IPS DF 6.9 (cell line): ENCODE results near the gene LRRC75A.

Experiments
- DNase-seq: peaks from one replicate; pipeline ENCODE4 v3.0.0-alpha.2; 2013; ENCODE audit warnings: low read depth, low spot score
- H3K27ac ChIP-seq: one replicate; pipeline ENCODE4 v1.5.1; 2013; ENCODE audit warnings: low read length, control low read depth
- H3K27me3 ChIP-seq: 2 replicates; pipeline ENCODE4 v1.6.1; 2013; ENCODE audit warnings: mild to moderate bottlenecking, low read length; ENCODE audit not compliant: control insufficient read depth, insufficient read depth
- H3K36me3 ChIP-seq: 2 replicates; pipeline ENCODE4 v1.6.1; 2013; ENCODE audit warnings: low read length; ENCODE audit not compliant: control insufficient read depth, insufficient read depth
- H3K4me1 ChIP-seq: 2 replicates; pipeline ENCODE4 v1.6.1; 2013; ENCODE audit warnings: low read length; ENCODE audit not compliant: control insufficient read depth, insufficient read depth
- H3K4me3 ChIP-seq: 2 replicates; pipeline ENCODE4 v1.5.1; 2013; ENCODE audit warnings: mild to moderate bottlenecking, low read length
- H3K9me3 ChIP-seq: 2 replicates; pipeline ENCODE4 v1.6.1; 2013; ENCODE audit warnings: low read length, inconsistent platforms; ENCODE audit not compliant: control insufficient read depth, insufficient read depth
- WGBS: extraction: QIAGEN DNeasy Blood & Tissue Kit; methylation state at CpG from one replicate; pipeline ENCODE4 v1.1.7; 2013; ENCODE audit warnings: mixed read lengths, missing lambda C conversion rate; ENCODE audit not compliant: insufficient read length, insufficient coverage; 5-methylcytosine and 5-hydroxymethylcytosine counted together

Gene LRRC75A

DNA sequence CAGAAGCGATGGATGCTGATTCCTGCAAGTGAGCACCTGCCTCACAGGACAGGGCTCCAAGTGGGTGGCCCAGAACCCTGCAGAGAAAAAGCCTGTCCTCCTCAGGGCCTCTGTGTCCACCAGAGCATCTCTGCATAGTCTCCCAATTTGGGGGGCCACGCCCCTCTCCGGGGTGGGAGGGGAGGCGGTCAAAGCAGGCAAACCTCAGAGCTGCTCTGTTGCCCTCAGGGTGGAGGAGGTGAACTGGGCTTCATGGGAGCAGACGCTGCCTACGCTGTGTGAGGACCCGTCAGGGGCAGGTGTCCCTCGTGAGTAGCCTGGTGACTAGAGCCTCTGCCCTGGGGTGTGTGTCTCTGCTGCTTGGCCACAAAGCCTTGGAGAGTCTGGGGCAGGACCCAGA lies 57.3 kb downstream of the LRRC75A start:
- Histone ChIP-seq H3K4me3 (no peak overlapping the region), H3K27me3 (no peaks in the 10 kb centered on the region), H3K36me3 (0 out of 2 replicates have a peak, but pooled peaks cover 3% of the 10 kb centered on the region), H3K27ac (no peak overlapping the region), H3K9me3 (no peaks in the 10 kb centered on the region), H3K4me1 (peaks cover 5% of the 10 kb centered on the region; the same call in 1 of the 2 replicates)
- DNase-seq, result no peak
- no CpG with 5 or more reads among the region's 8 CpGs for WGBS

- H3K36me3 ChIP-seq, result no peaks in the 10 kb centered on the region
- H3K4me1 ChIP-seq, result peaks cover 5% of the 10 kb centered on the region; the same call in 1 of the 2 replicates
- no CpG with 5 or more reads among the region's 5 CpGs for WGBS
- no peak for DNase-seq
- no peak overlapping the region for H3K27ac ChIP-seq
- no peaks in the 10 kb centered on the region for H3K27me3 ChIP-seq
- no peak overlapping the region; the same call in 1 of the 2 replicates for H3K4me3 ChIP-seq
- H3K9me3 ChIP-seq, result no peaks in the 10 kb centered on the region
These were observed 58.5 kb downstream of the LRRC75A start for GRCh38 chr17:16433514-16433913.

- no peaks in the 10 kb centered on the region for H3K9me3 ChIP-seq
- WGBS, result no CpG with 5 or more reads among the region's 15 CpGs
These were observed 60.0 kb downstream of the LRRC75A start for GRCh38 chr17:16432017-16432416.

GRCh38 chr17:16430650-16431049 lies 61.3 kb downstream of the LRRC75A start:
- DNase-seq, result no peak
- no peaks in the 10 kb centered on the region for H3K36me3 ChIP-seq
- no peak overlapping the region for H3K4me3 ChIP-seq
- no peaks in the 10 kb centered on the region for H3K27me3 ChIP-seq
- H3K4me1 ChIP-seq, result peaks cover 5% of the 10 kb centered on the region; the same call in 1 of the 2 replicates
- no peaks in the 10 kb centered on the region for H3K9me3 ChIP-seq
- H3K27ac ChIP-seq, result no peak overlapping the region
- no CpG with 5 or more reads among the region's 6 CpGs for WGBS

More at GRCh38 chr17:16432017-16432416, 60.0 kb downstream of the LRRC75A start:
- Histone ChIP-seq H3K4me3 (no peak overlapping the region), H3K27ac (no peak overlapping the region), H3K4me1 (peaks cover 5% of the 10 kb centered on the region; the same call in 1 of the 2 replicates), H3K27me3 (no peaks in the 10 kb centered on the region), H3K36me3 (no peaks in the 10 kb centered on the region)
- DNase-seq, result no peak

DNA sequence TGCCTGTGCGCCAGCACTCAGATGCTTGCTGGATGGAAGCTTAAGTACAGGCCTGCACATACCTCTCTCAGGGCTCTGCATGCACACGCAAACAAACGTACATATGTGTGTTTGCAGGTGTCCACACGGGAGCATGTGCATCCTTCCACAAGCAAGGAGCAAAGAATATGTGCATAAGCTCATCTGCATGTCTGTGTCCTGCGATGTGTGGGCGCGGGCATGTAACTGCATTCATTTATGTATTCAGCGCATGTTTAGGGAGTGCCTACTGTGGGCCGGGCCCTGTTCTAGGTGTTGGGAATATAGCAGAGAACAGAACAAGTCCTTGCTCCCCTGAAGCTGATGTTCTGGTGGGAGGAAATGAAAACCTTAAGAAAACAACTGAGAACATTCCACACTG lies 62.9 kb downstream of the LRRC75A start:
- no peaks in the 10 kb centered on the region for H3K36me3 ChIP-seq
- no peak for DNase-seq
- no peaks in the 10 kb centered on the region for H3K9me3 ChIP-seq
- H3K4me1 ChIP-seq, result no peaks in the 10 kb centered on the region
- no CpG with 5 or more reads among the region's 9 CpGs for WGBS
- no peak overlapping the region for H3K4me3 ChIP-seq
- H3K27me3 ChIP-seq, result no peaks in the 10 kb centered on the region
- no peak overlapping the region for H3K27ac ChIP-seq

DNA sequence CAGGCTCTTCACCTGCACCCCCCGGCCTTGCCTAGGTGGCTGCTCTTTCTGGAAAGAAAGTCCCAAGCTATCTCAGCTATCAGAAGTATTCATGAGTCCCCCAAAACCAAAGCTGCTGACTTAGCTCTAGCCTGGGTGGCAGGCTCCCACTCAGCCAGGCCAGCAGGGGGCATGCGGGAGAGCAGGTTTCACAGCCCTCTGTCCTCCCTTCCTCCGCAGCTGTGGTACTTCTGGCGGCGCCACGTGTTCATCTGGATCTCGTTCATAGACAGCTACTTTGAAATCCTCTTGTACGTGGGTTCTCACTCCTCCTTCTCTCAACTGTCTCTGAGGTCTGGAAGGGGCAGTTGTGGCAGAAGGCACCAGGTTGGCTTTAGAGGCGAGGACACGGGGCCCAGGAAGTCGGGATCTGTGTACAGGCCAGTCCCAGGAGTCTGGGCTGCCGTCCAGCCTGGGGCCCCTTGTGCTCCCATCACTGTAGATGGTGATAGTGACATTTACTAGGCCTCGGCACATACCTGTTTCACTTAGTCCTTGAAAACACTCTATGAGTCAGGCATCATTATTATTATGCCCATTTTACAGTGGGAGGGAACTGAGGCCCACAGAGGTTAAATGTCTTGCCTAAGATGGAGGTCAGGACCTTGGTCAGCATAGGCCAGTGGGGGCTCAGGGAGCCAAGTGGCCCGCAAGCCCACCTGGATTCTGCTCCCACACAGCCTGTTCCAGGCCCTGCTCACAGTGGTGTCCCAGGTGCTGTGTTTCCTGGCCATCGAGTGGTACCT lies 63.7 kb downstream of the LRRC75A start:
- no peak overlapping the region for H3K27ac ChIP-seq

DNA sequence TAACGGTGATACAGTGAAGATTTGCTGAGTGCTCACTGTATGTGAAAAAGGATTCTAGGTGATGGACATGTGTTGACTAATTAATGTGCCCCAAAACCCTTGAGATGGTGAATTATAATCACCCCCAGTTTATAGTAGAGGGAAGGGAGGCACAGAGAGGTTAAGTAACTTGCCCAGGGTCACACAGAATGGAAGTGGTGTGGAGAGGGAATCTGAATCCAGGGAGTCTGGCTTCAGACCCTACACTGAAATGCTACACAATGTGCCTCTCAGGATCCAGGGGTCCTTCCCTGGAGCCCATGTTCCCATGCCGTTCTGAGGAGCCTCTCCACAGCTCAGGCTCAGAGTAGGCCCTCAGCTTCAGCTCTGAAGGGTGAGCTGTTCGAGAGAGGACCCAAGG lies 65.0 kb downstream of the LRRC75A start:
- WGBS, result no CpG with 5 or more reads among the region's 3 CpGs
- no peak for DNase-seq
- H3K27ac ChIP-seq, result no peak overlapping the region
- no peaks in the 10 kb centered on the region for H3K4me1 ChIP-seq
- H3K27me3 ChIP-seq, result no peaks in the 10 kb centered on the region
- no peak overlapping the region for H3K4me3 ChIP-seq
- no peaks in the 10 kb centered on the region for H3K9me3 ChIP-seq
- no peaks in the 10 kb centered on the region for H3K36me3 ChIP-seq

More for the DNA sequence above, 63.7 kb downstream of the LRRC75A start:
- Histone ChIP-seq H3K36me3 (no peaks in the 10 kb centered on the region), H3K4me1 (no peaks in the 10 kb centered on the region), H3K27me3 (no peaks in the 10 kb centered on the region), H3K9me3 (no peaks in the 10 kb centered on the region), H3K4me3 (no peak overlapping the region)
- no CpG with 5 or more reads among the region's 15 CpGs for WGBS
- DNase-seq, result no peak

DNA sequence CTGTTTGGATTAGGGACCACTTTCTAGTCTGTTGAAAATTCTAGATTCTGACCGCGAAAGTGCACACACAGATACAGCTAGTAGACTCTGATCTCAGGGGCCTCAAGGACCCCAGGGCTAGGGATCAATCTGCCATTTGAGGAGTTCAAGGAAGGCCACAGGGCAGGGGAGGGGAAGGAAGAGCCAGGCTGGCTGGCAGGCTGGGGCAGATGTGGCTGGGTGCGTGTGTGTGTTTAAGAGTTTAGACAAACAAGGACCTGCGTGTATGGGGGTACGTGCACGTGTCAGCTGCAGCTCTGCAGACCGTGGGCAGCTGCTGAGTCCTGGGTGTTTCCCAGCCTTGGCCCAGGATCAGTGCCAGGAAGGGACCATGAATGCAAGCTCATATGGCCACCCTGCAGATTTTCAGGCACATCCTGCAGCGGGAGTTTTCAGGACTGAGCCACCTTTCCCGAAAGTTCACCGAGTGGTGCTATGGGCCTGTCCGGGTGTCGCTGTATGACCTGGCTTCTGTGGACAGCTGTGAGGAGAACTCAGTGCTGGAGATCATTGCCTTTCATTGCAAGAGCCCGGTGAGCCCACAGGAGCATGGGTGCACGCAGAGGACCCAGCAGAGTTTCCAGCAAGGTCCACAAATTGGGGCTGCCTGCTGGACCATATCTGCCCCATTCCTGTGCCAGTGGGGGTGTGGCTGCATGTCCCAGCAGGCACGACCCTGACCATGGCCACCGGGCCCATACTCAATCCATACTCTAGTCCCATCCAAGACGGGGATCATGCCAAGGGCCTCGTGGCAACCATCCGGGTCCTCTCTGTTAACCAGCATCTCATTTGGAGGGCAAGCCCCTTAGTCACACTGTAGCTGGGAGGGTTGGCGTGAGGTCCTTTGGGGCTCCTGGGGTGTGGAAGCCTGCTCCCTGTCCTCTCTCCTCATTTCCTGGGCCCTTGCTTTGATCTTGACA lies 66.0 kb downstream of the LRRC75A start:
- Histone ChIP-seq H3K9me3 (no peaks in the 10 kb centered on the region), H3K36me3 (no peaks in the 10 kb centered on the region), H3K4me1 (no peaks in the 10 kb centered on the region), H3K27ac (no peak overlapping the region), H3K27me3 (no peaks in the 10 kb centered on the region), H3K4me3 (no peak overlapping the region)
- no peak for DNase-seq
- WGBS, result no CpG with 5 or more reads among the region's 20 CpGs

GRCh38 chr17:16425202-16425601 lies 66.8 kb downstream of the LRRC75A start:
- no peak overlapping the region for H3K4me3 ChIP-seq
- H3K27ac ChIP-seq, result no peak overlapping the region
- H3K27me3 ChIP-seq, result no peaks in the 10 kb centered on the region
- H3K4me1 ChIP-seq, result no peaks in the 10 kb centered on the region
- H3K36me3 ChIP-seq, result no peaks in the 10 kb centered on the region
- DNase-seq, result no peak
- no peaks in the 10 kb centered on the region for H3K9me3 ChIP-seq
- WGBS, result no CpG with 5 or more reads among the region's 6 CpGs

DNA sequence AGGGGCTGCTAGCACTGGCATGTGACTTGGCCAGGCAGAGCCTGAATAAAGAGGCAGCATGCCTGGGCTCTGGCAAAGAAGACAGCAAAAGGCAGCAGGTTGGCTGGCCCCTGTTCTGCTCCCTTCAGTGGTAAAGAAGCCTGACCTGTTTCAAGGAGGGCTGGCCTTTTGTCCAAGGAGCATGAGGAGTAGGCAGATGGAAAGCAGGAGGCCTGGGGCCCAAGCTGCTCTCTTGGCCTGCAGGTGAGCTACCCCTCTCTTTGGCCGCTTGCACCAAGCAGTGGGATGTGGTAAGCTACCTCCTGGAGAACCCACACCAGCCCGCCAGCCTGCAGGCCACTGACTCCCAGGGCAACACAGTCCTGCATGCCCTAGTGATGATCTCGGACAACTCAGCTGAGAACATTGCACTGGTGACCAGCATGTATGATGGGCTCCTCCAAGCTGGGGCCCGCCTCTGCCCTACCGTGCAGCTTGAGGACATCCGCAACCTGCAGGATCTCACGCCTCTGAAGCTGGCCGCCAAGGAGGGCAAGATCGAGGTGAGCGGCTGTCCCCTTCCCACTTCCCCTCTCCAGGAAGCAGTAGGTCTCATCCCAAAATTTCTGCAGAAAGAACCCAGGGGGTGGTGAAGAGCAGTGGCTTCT lies 68.6 kb downstream of the LRRC75A start:
- Histone ChIP-seq H3K27ac (no peak overlapping the region), H3K4me1 (no peaks in the 10 kb centered on the region), H3K4me3 (no peak overlapping the region), H3K36me3 (no peaks in the 10 kb centered on the region), H3K27me3 (no peaks in the 10 kb centered on the region), H3K9me3 (no peaks in the 10 kb centered on the region)
- no peak for DNase-seq
- WGBS, result no CpG with 5 or more reads among the region's 10 CpGs
